HEK293T (cell line): Measurements from ENCODE around the gene DNAI1.

Experiments
- ARNT ChIP-seq: fragments of 450-650 bp; IDR thresholded peaks from 2 replicates; pipeline ENCODE4 v1.6.1; 2017; ENCODE audit warnings: mild to moderate bottlenecking
- BHLHE40 ChIP-seq: fragments of 450-650 bp; IDR thresholded peaks from 2 replicates; pipeline ENCODE4 v1.6.1; 2016; ENCODE audit warnings: mild to moderate bottlenecking, moderate library complexity, borderline replicate concordance
- CTBP1 ChIP-seq: fragments of 450-650 bp; IDR thresholded peaks from 2 replicates; pipeline ENCODE4 v1.6.1; 2016; ENCODE audit warnings: borderline replicate concordance
- ELF4 ChIP-seq: fragments of 450-650 bp; IDR thresholded peaks from 2 replicates; pipeline ENCODE4 v1.6.1; 2017; ENCODE audit warnings: antibody characterized with exemption
- FOXA1 ChIP-seq: fragments of 450-650 bp; IDR thresholded peaks from 2 replicates; pipeline ENCODE4 v1.6.1; 2016; ENCODE audit warnings: mild to moderate bottlenecking
- FOXK2 ChIP-seq: fragments of 450-650 bp; IDR thresholded peaks from 2 replicates; pipeline ENCODE4 v1.6.1; 2016; ENCODE audit warnings: mild to moderate bottlenecking
- FOXM1 ChIP-seq: fragments of 450-650 bp; IDR thresholded peaks from 2 replicates; pipeline ENCODE4 v1.6.1; 2017; ENCODE audit warnings: mild to moderate bottlenecking, borderline replicate concordance
- HDGF ChIP-seq: fragments of 450-650 bp; IDR thresholded peaks from 2 replicates; pipeline ENCODE4 v1.6.1; 2017; ENCODE audit warnings: antibody characterized with exemption, borderline replicate concordance
- NFRKB ChIP-seq: fragments of 450-650 bp; IDR thresholded peaks from 2 replicates; pipeline ENCODE4 v1.6.1; 2016; ENCODE audit warnings: mild to moderate bottlenecking, moderate library complexity
- PKNOX1 ChIP-seq: fragments of 450-650 bp; IDR thresholded peaks from 2 replicates; pipeline ENCODE4 v1.6.1; 2016
- SP1 ChIP-seq: fragments of 450-650 bp; IDR thresholded peaks from 2 replicates; pipeline ENCODE4 v1.6.1; 2017
- SUZ12 ChIP-seq: fragments of 450-650 bp; IDR thresholded peaks from 2 replicates; pipeline ENCODE4 v1.6.1; 2016; ENCODE audit warnings: mild to moderate bottlenecking
- TARDBP ChIP-seq: fragments of 450-650 bp; IDR thresholded peaks from 2 replicates; pipeline ENCODE4 v1.6.1; 2016

GRCh38 chr9:34458013-34458958 is at the start of gene DNAI1, which contains the start of gene FAM219A:
- TF ChIP-seq FOXM1 = no peak
- no peak for TF ChIP-seq BHLHE40
- TF ChIP-seq SP1 = no peak
- no peak for TF ChIP-seq FOXA1
- TF ChIP-seq ELF4 = peak; percentile 97
- TF ChIP-seq NFRKB = no peak
- no peak for TF ChIP-seq FOXK2
- no peak for TF ChIP-seq TARDBP
- no peak for TF ChIP-seq SUZ12
- no peak for TF ChIP-seq CTBP1
- no peak for TF ChIP-seq PKNOX1
- peak; percentile 96; the same call in 1 of the 2 replicates for TF ChIP-seq HDGF
- TF ChIP-seq ARNT = no peak
